Smooth muscle cell (in vitro differentiated cells): ENCODE results near the gene EOLA2. TPM values are rescaled to one million over a fixed set of nuclear protein-coding genes. Genes with fewer than 3 reads are reported as not detected.

ENCODE experiments used
- DNase-seq: peaks from one replicate; lab custom pipeline; 2025; ENCODE audit not compliant: unreplicated experiment; lab: John Stamatoyannopoulos, UW
- H2AFZ ChIP-seq: fragments of 200-600 bp; sonication (generic); 2 replicates; pipeline ENCODE4 v1.6.0; 2016; ENCODE audit warnings: antibody characterized with exemption, low read depth, mild to moderate bottlenecking
- H3F3A ChIP-seq: fragments of 200-600 bp; sonication (generic); 2 replicates; pipeline ENCODE4 v1.6.0; 2017; ENCODE audit warnings: antibody characterized with exemption, low read depth
- H3K27ac ChIP-seq: fragments of 200-600 bp; sonication (generic); 2 replicates; pipeline ENCODE4 v1.5.1; 2016; ENCODE audit warnings: low read depth, mild to moderate bottlenecking
- H3K27me3 ChIP-seq: fragments of 200-600 bp; sonication (generic); 2 replicates; pipeline ENCODE4 v1.6.1; 2016; ENCODE audit warnings: low read depth, mild to moderate bottlenecking
- H3K36me3 ChIP-seq: fragments of 200-600 bp; sonication (generic); 2 replicates; pipeline ENCODE4 v1.5.1; 2016; ENCODE audit warnings: low read depth
- H3K4me1 ChIP-seq: fragments of 200-600 bp; sonication (generic); 2 replicates; pipeline ENCODE4 v1.5.1; 2016; ENCODE audit warnings: low read depth
- H3K4me2 ChIP-seq: fragments of 200-600 bp; sonication (generic); 2 replicates; pipeline ENCODE4 v1.6.0; 2016; ENCODE audit warnings: mild to moderate bottlenecking
- H3K4me3 ChIP-seq: fragments of 200-600 bp; sonication (generic); 2 replicates; pipeline ENCODE4 v1.5.1; 2016; ENCODE audit warnings: mild to moderate bottlenecking
- H3K79me2 ChIP-seq: fragments of 200-600 bp; sonication (generic); 2 replicates; pipeline ENCODE4 v1.6.0; 2016; ENCODE audit warnings: low read depth, mild to moderate bottlenecking
- H3K9ac ChIP-seq: fragments of 200-600 bp; sonication (generic); 2 replicates; pipeline ENCODE4 v1.6.0; 2016; ENCODE audit warnings: low read depth
- H3K9me3 ChIP-seq: fragments of 200-600 bp; sonication (generic); replicated peaks from 2 replicates; pipeline ENCODE4 v1.5.1; 2016; ENCODE audit warnings: low read depth
- H4K20me1 ChIP-seq: fragments of 200-600 bp; sonication (generic); 2 replicates; pipeline ENCODE4 v1.6.0; 2016; ENCODE audit warnings: low read depth
- CTCF ChIP-seq: fragments of 200-600 bp; sonication (generic); IDR thresholded peaks from 2 replicates; pipeline ENCODE4 v1.5.1; 2017; ENCODE audit warnings: borderline replicate concordance, mild to moderate bottlenecking, antibody characterized with exemption; ENCODE audit not compliant: insufficient read depth, poor library complexity, severe bottlenecking
- WGBS: methylation state at CpG from one replicate; pipeline ENCODE4 v1.1.7; 2016; ENCODE audit warnings: low lambda C conversion rate; 5-methylcytosine and 5-hydroxymethylcytosine counted together
- polyA plus RNA-seq: library from polyadenylated mRNA; unstranded; fragments of >200 nt; fragmentation: Nextera tagmentation; extraction: Ambion mirVana; gene quantifications from 2 replicates; pipeline ENCODE4 v1.2.1, GENCODE V29; 2016
- total RNA-seq: library from RNA; depleted of rRNA; stranded (reverse); fragments of >200 nt; gene quantifications from 2 replicates; pipeline ENCODE4 v1.2.3, GENCODE V29; 2014

The EOLA2 gene
- total and polyA plus RNA-seq, 2 experiments from 2014 or later = 31.2 to 52.5 TPM

GRCh38 chrX:149979126-149979644, 40.9 kb upstream of the EOLA2 start:
- H3K4me3 ChIP-seq = no peak overlapping the region
- H3K27me3 ChIP-seq = no peaks in the 10 kb centered on the region
- no peak for TF ChIP-seq CTCF
- WGBS = 67% methylated on average over 3 of the region's 3 CpGs
- no peak overlapping the region for H3K9ac ChIP-seq
- no peak for DNase-seq
- H3K79me2 ChIP-seq = no peaks in the 10 kb centered on the region
- H3K27ac ChIP-seq = no peak overlapping the region
- H3F3A ChIP-seq = no peaks in the 10 kb centered on the region
- H3K36me3 ChIP-seq = no peaks in the 10 kb centered on the region
- no peak overlapping the region for H3K4me2 ChIP-seq
- H3K4me1 ChIP-seq = no peaks in the 10 kb centered on the region
- H4K20me1 ChIP-seq = no peaks in the 10 kb centered on the region
- H2AFZ ChIP-seq = no peak overlapping the region
- no peaks in the 10 kb centered on the region for H3K9me3 ChIP-seq

GRCh38 chrX:149962859-149963757, 24.8 kb upstream of the EOLA2 start:
- Histone ChIP-seq H3K27me3 (no peaks in the 10 kb centered on the region), H3K4me2 (no peak overlapping the region), H3K36me3 (no peaks in the 10 kb centered on the region), H3F3A (no peaks in the 10 kb centered on the region), H3K79me2 (no peaks in the 10 kb centered on the region), H3K27ac (no peak overlapping the region), H3K4me3 (no peak overlapping the region), H2AFZ (no peak overlapping the region), H4K20me1 (no peaks in the 10 kb centered on the region), H3K4me1 (no peaks in the 10 kb centered on the region), H3K9me3 (no peaks in the 10 kb centered on the region), H3K9ac (no peak overlapping the region)
- 56% methylated on average over 9 of the region's 9 CpGs for WGBS
- TF ChIP-seq CTCF = peak; percentile 53
- DNase-seq = no peak

GRCh38 chrX:149962010-149962409, 23.7 kb upstream of the EOLA2 start:
- no peaks in the 10 kb centered on the region for H3K79me2 ChIP-seq
- H3K4me1 ChIP-seq = no peaks in the 10 kb centered on the region
- H3K27ac ChIP-seq = no peak overlapping the region
- no peak overlapping the region for H2AFZ ChIP-seq
- H3K9me3 ChIP-seq = no peaks in the 10 kb centered on the region
- no peak for DNase-seq
- H3K4me3 ChIP-seq = no peak overlapping the region
- no peak overlapping the region for H3K9ac ChIP-seq
- no peak overlapping the region for H3K4me2 ChIP-seq
- no peaks in the 10 kb centered on the region for H3K36me3 ChIP-seq
- H4K20me1 ChIP-seq = no peaks in the 10 kb centered on the region
- no peak for TF ChIP-seq CTCF
- H3F3A ChIP-seq = no peaks in the 10 kb centered on the region
- no peaks in the 10 kb centered on the region for H3K27me3 ChIP-seq
